Caco-2 (cell line): ENCODE measurements around the gene ZNF579. TPM values are rescaled to one million over a fixed set of nuclear protein-coding genes. Genes with fewer than 3 reads are reported as not detected.
A peak's percentile ranks its signal among the peaks of the same experiment; 100 is the strongest.

Source experiments
- BruUV-seq: library from RNA; stranded (reverse); fragments of 400-500 nt; replicated peaks from 2 replicates; lab custom pipeline; 2021; lab: Mats Ljungman, UMichigan
- CTCF ChIA-PET: fragments of 300-600 bp; sonication (Branson Sonifier 250); formaldehyde crosslinking; loops from one replicate; lab custom pipeline; 2022; ENCODE audit warnings: antibody characterized with exemption; lab: Charles Lee
- POLR2A ChIA-PET: fragments of 300-600 bp; sonication (Branson Sonifier 250); formaldehyde crosslinking; loops from one replicate; lab custom pipeline; 2022; ENCODE audit warnings: antibody characterized with exemption; lab: Charles Lee
- DNase-seq, 2 experiments: peaks; one replicate each; pipeline versions ENCODE4 v3.0.0 to v3.0.0-alpha.2; 2020 to 2022
- H3K27me3 ChIP-seq: replicated peaks from 2 replicates; pipeline ENCODE4 v1.6.0; 2011; ENCODE audit warnings: low read length; ENCODE audit not compliant: control insufficient read depth, insufficient read depth
- H3K36me3 ChIP-seq: 2 replicates; pipeline ENCODE4 v1.5.1; 2011; ENCODE audit warnings: low read length; ENCODE audit not compliant: control insufficient read depth, insufficient read depth
- H3K4me1 ChIP-seq: fragments of 250-450 bp; sonication (Bioruptor Pico); 2 replicates; pipeline ENCODE4 v1.5.1; 2020; ENCODE audit warnings: mild to moderate bottlenecking
- H3K4me3 ChIP-seq: 2 replicates; pipeline ENCODE4 v1.5.1; 2011; ENCODE audit warnings: low read depth, mild to moderate bottlenecking, control low read depth, low read length
- H3K9me3 ChIP-seq: fragments of 250-450 bp; sonication (Bioruptor Pico); 2 replicates; pipeline ENCODE4 v1.5.1; 2020; ENCODE audit warnings: mild to moderate bottlenecking, moderate library complexity
- H3K27ac Mint-ChIP-seq: one replicate; pipeline ENCODE4 v1.8.0; 2022; ENCODE audit warnings: mixed read lengths; ENCODE audit not compliant: unreplicated experiment
- H3K27me3 Mint-ChIP-seq: one replicate; pipeline ENCODE4 v1.8.0; 2022; ENCODE audit warnings: mixed read lengths; ENCODE audit not compliant: insufficient read depth, unreplicated experiment
- H3K36me3 Mint-ChIP-seq: one replicate; pipeline ENCODE4 v1.8.0; 2022; ENCODE audit warnings: mild to moderate bottlenecking, mixed read lengths; ENCODE audit not compliant: insufficient read depth, unreplicated experiment
- H3K4me1 Mint-ChIP-seq: one replicate; pipeline ENCODE4 v1.8.0; 2022; ENCODE audit warnings: low read depth, mixed read lengths; ENCODE audit not compliant: unreplicated experiment
- H3K4me3 Mint-ChIP-seq: one replicate; pipeline ENCODE4 v1.8.0; 2022; ENCODE audit warnings: mild to moderate bottlenecking, moderate library complexity, mixed read lengths; ENCODE audit not compliant: unreplicated experiment
- H3K9me3 Mint-ChIP-seq: one replicate; pipeline ENCODE4 v1.8.0; 2022; ENCODE audit warnings: mixed read lengths; ENCODE audit not compliant: unreplicated experiment
- intact Hi-C: fragments of 100-400 bp; cut with micrococcal nuclease; formaldehyde crosslinking; loops from one replicate; pipeline ENCODE4 v1.10.0; 2022; ENCODE audit not compliant: unreplicated experiment
- total RNA-seq: library from RNA; stranded (reverse); gene quantifications from 2 replicates; pipeline ENCODE4 v1.2.3, GENCODE V29; 2022
- TF ChIP-seq, protein P1 (sequence below), 2 experiments: fragments of 200-600 bp in 1 of 2; IDR thresholded peaks; 1 replicate in 1 of 2; 2 replicates in 1 of 2; pipeline versions ENCODE4 v1.5.1 to v1.8.0; 2011 to 2022; ENCODE audit warnings: antibody characterized with exemption in 1 of 2, control low read depth in 1 of 2, inconsistent platforms in 1 of 2, low read depth in 1 of 2, low read length in 1 of 2, mild to moderate bottlenecking in 1 of 2, moderate library complexity in 1 of 2; ENCODE audit not compliant: insufficient read depth in 1 of 2, severe bottlenecking in 1 of 2, unreplicated experiment in 1 of 2

ZNF579 gene
- total RNA-seq, 1 experiment from 2014 or later: 30.4 TPM

- no peaks in the 10 kb centered on the region for H3K36me3 ChIP-seq
- peaks cover 32% of the 10 kb centered on the region for H3K36me3 Mint-ChIP-seq
- H3K27me3 Mint-ChIP-seq: no peaks in the 10 kb centered on the region
- BruUV-seq: TSS peak; percentile 25
- peaks cover 6% of the 10 kb centered on the region; the same call in 1 of the 2 replicates for H3K4me1 ChIP-seq
- peak overlapping the region; percentile 88 for H3K27ac Mint-ChIP-seq
- no peak overlapping the region for H3K4me3 ChIP-seq
- H3K4me1 Mint-ChIP-seq: peaks cover 12% of the 10 kb centered on the region
- TF ChIP-seq, protein P1, sequence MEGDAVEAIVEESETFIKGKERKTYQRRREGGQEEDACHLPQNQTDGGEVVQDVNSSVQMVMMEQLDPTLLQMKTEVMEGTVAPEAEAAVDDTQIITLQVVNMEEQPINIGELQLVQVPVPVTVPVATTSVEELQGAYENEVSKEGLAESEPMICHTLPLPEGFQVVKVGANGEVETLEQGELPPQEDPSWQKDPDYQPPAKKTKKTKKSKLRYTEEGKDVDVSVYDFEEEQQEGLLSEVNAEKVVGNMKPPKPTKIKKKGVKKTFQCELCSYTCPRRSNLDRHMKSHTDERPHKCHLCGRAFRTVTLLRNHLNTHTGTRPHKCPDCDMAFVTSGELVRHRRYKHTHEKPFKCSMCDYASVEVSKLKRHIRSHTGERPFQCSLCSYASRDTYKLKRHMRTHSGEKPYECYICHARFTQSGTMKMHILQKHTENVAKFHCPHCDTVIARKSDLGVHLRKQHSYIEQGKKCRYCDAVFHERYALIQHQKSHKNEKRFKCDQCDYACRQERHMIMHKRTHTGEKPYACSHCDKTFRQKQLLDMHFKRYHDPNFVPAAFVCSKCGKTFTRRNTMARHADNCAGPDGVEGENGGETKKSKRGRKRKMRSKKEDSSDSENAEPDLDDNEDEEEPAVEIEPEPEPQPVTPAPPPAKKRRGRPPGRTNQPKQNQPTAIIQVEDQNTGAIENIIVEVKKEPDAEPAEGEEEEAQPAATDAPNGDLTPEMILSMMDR (IDR thresholded peaks at IDR 0.05; ENCODE audit: insufficient read depth in 1 of 2, low read depth in 1 of 2, low read length in 1 of 2, severe bottlenecking in 1 of 2, unreplicated experiment in 1 of 2): no peak
- no peaks in the 10 kb centered on the region for H3K27me3 ChIP-seq
- H3K9me3 ChIP-seq: no peaks in the 10 kb centered on the region
- peak overlapping the region; percentile 86 for H3K4me3 Mint-ChIP-seq
- H3K9me3 Mint-ChIP-seq: no peaks in the 10 kb centered on the region
- CTCF ChIA-PET: interaction anchor here (0.6 to 3.0 kb wide), 16 partner anchors 17 to 641 kb away, joined by 3 to 30 read pairs (median 6); partner anchors contain the start of genes ISOC2 and ZNF784
- POLR2A ChIA-PET: interaction anchor here (0.7 to 2.8 kb wide), 4 partner anchors 18 to 93 kb away, joined by 4 to 22 read pairs (median 12); partner anchors contain the start of gene ZNF784
- DNase-seq: no peak
- intact Hi-C loops: loop anchor here (1.0 kb wide), 3 partner anchors 17 to 90 kb away; partner anchors contain the start of gene ZNF784
Measured at GRCh38 chr19:55606817-55607216, 26.2 kb upstream of the ZNF579 start.

DNA sequence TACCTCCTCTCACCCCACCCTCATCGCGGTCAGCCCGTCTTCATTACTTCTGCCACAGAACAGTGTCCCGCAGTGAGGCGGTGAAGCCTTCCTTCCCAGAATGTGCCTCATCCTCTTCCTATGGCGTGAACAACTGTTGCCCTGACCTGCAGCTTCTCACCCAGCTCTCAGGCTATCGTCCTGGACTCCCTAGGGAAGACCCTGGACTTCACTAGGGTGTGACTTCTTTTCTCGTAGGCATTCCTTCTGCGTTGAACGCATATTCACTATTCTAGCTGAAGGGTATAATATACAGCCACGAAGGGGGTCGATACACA, 25.8 kb upstream of the ZNF579 start:
- CTCF ChIA-PET: interaction anchor here (0.6 to 3.0 kb wide), 17 partner anchors 18 to 641 kb away, joined by 3 to 30 read pairs (median 5); partner anchors contain the start of genes ISOC2 and ZNF784
- peaks cover 32% of the 10 kb centered on the region for H3K36me3 Mint-ChIP-seq
- Histone ChIP-seq H3K9me3 (no peaks in the 10 kb centered on the region), H3K4me3 (peak overlapping the region; percentile 87), H3K27me3 (no peaks in the 10 kb centered on the region), H3K36me3 (no peaks in the 10 kb centered on the region), H3K4me1 (peaks cover 6% of the 10 kb centered on the region; the same call in 1 of the 2 replicates)
- intact Hi-C loops: loop anchor here (1.0 kb wide), 3 partner anchors 18 to 89 kb away; partner anchors contain the start of gene ZNF784
- no TSS peak for BruUV-seq
- no peaks in the 10 kb centered on the region for H3K27me3 Mint-ChIP-seq
- peak overlapping the region; percentile 88 for H3K27ac Mint-ChIP-seq
- H3K4me3 Mint-ChIP-seq: peak overlapping the region; percentile 86
- POLR2A ChIA-PET: interaction anchor here (0.5 to 2.8 kb wide), 6 partner anchors 18 to 130 kb away, joined by 4 to 22 read pairs (median 6); partner anchors contain the start of genes ZNF628 and ZNF784
- no peak for DNase-seq
- peaks cover 12% of the 10 kb centered on the region for H3K4me1 Mint-ChIP-seq
- no peaks in the 10 kb centered on the region for H3K9me3 Mint-ChIP-seq
- TF ChIP-seq, protein P1 (IDR thresholded peaks at IDR 0.05; ENCODE audit: insufficient read depth in 1 of 2, low read depth in 1 of 2, low read length in 1 of 2, severe bottlenecking in 1 of 2, unreplicated experiment in 1 of 2): no peak

GRCh38 chr19:55605637-55606470, 25.2 kb upstream of the ZNF579 start, which contains the start of gene ZNF865:
ZNF865 (plus strand) TSS chr19:55605647; CDS start chr19:55613619, 7,972 bp downstream.
- peaks cover 12% of the 10 kb centered on the region for H3K4me1 Mint-ChIP-seq
- H3K4me3 Mint-ChIP-seq: peak within 1 kb of the TSS; percentile 86
- peak; percentile 85 to 87 for DNase-seq
- TF ChIP-seq, protein P1 (IDR thresholded peaks at IDR 0.05; ENCODE audit: insufficient read depth in 1 of 2, low read depth in 1 of 2, low read length in 1 of 2, severe bottlenecking in 1 of 2, unreplicated experiment in 1 of 2): peak; percentile 85 to 93
- Histone ChIP-seq H3K4me1 (peaks cover 6% of the 10 kb centered on the region; the same call in 1 of the 2 replicates), H3K4me3 (peak within 1 kb of the TSS; percentile 87), H3K36me3 (no peaks in the 10 kb centered on the region), H3K9me3 (no peaks in the 10 kb centered on the region), H3K27me3 (no peaks in the 10 kb centered on the region)
- H3K9me3 Mint-ChIP-seq: no peaks in the 10 kb centered on the region
- ChIA-PET CTCF (interaction anchor here (0.5 to 3.0 kb wide), 18 partner anchors 18 to 640 kb away, joined by 3 to 30 read pairs (median 6); partner anchors contain the start of genes ISOC2, UBE2S and ZNF784), POLR2A (interaction anchor here (0.5 to 2.8 kb wide), 12 partner anchors 19 to 267 kb away, joined by 3 to 22 read pairs (median 4); partner anchors contain the start of genes ZNF628 and ZNF784)
- H3K27ac Mint-ChIP-seq: peak within 1 kb of the TSS; percentile 88
- no TSS peak for BruUV-seq
- no peaks in the 10 kb centered on the region for H3K27me3 Mint-ChIP-seq
- intact Hi-C loops: loop anchor here (1.0 kb wide), 5 partner anchors 18 to 89 kb away; partner anchors contain the start of gene ZNF784
- H3K36me3 Mint-ChIP-seq: peaks cover 37% of the 10 kb centered on the region
